IPS-18a (cell line): Measurements from ENCODE around the gene NOTCH4.

ENCODE experiments used
- H3K27ac ChIP-seq: one replicate; pipeline ENCODE4 v1.5.1; 2013; ENCODE audit warnings: low read length
- H3K27me3 ChIP-seq: one replicate; pipeline ENCODE4 v1.6.1; 2013; ENCODE audit warnings: mild to moderate bottlenecking, low read length; ENCODE audit not compliant: control insufficient read depth, insufficient read depth
- H3K36me3 ChIP-seq: one replicate; pipeline ENCODE4 v1.6.1; 2013; ENCODE audit warnings: low read depth, low read length; ENCODE audit not compliant: control insufficient read depth
- H3K4me1 ChIP-seq: one replicate; pipeline ENCODE4 v1.6.1; 2013; ENCODE audit warnings: low read depth, low read length; ENCODE audit not compliant: control insufficient read depth
- H3K4me3 ChIP-seq: one replicate; pipeline ENCODE4 v1.5.1; 2013; ENCODE audit warnings: low read length
- H3K9ac ChIP-seq: one replicate; pipeline ENCODE4 v1.6.1; 2013; ENCODE audit warnings: mild to moderate bottlenecking, low read length, moderate library complexity
- H3K9me3 ChIP-seq: one replicate; pipeline ENCODE4 v1.6.1; 2013; ENCODE audit warnings: low read depth, low read length; ENCODE audit not compliant: control insufficient read depth

Gene NOTCH4

GRCh38 chr6:32166411-32167061 lies 57.3 kb downstream of the NOTCH4 start:
- Histone ChIP-seq H3K9ac (no peak overlapping the region), H3K36me3 (peaks cover 49% of the 10 kb centered on the region), H3K9me3 (no peaks in the 10 kb centered on the region), H3K4me1 (no peaks in the 10 kb centered on the region), H3K27me3 (no peaks in the 10 kb centered on the region), H3K27ac (no peak overlapping the region), H3K4me3 (no peak overlapping the region)

GRCh38 chr6:32164295-32164694 lies 59.6 kb downstream of the NOTCH4 start, which contains the start of gene EGFL8:
Gene EGFL8 (plus strand): TSS chr6:32164595. CDS start chr6:32166166, 1,571 bp downstream.
- no peak within 1 kb of the TSS for H3K9ac ChIP-seq
- H3K27ac ChIP-seq = no peak within 1 kb of the TSS
- H3K9me3 ChIP-seq = no peaks in the 10 kb centered on the region

GRCh38 chr6:32163559-32164258 lies 60.2 kb downstream of the NOTCH4 start:
- Histone ChIP-seq H3K4me1 (no peaks in the 10 kb centered on the region), H3K9me3 (no peaks in the 10 kb centered on the region), H3K4me3 (no peak overlapping the region), H3K27me3 (no peaks in the 10 kb centered on the region), H3K36me3 (peaks cover 23% of the 10 kb centered on the region), H3K9ac (no peak overlapping the region), H3K27ac (no peak overlapping the region)

More at GRCh38 chr6:32164295-32164694, 59.6 kb downstream of the NOTCH4 start, which contains the start of gene EGFL8:
- Histone ChIP-seq H3K36me3 (peaks cover 28% of the 10 kb centered on the region), H3K4me1 (no peaks in the 10 kb centered on the region), H3K27me3 (no peaks in the 10 kb centered on the region), H3K4me3 (no peak within 1 kb of the TSS)

GRCh38 chr6:32158052-32158451 lies 65.8 kb downstream of the NOTCH4 start:
- peaks cover 29% of the 10 kb centered on the region for H3K36me3 ChIP-seq
- peaks cover 2% of the 10 kb centered on the region for H3K27me3 ChIP-seq
- no peaks in the 10 kb centered on the region for H3K9me3 ChIP-seq
- no peak overlapping the region for H3K9ac ChIP-seq
- no peak overlapping the region for H3K27ac ChIP-seq
- H3K4me1 ChIP-seq = peaks cover 5% of the 10 kb centered on the region
- H3K4me3 ChIP-seq = no peak overlapping the region

- H3K4me1 ChIP-seq = peaks cover 16% of the 10 kb centered on the region
- H3K36me3 ChIP-seq = peaks cover 23% of the 10 kb centered on the region
- peaks cover 14% of the 10 kb centered on the region for H3K27me3 ChIP-seq
- no peak overlapping the region for H3K9ac ChIP-seq
- H3K4me3 ChIP-seq = no peak overlapping the region
- H3K9me3 ChIP-seq = no peaks in the 10 kb centered on the region
- H3K27ac ChIP-seq = no peak overlapping the region
These were observed 67.0 kb downstream of the NOTCH4 start for GRCh38 chr6:32156891-32157290.

- Histone ChIP-seq H3K9me3 (no peaks in the 10 kb centered on the region), H3K9ac (peak overlapping the region; percentile 95), H3K4me1 (peaks cover 23% of the 10 kb centered on the region), H3K27me3 (peaks cover 32% of the 10 kb centered on the region), H3K36me3 (peaks cover 23% of the 10 kb centered on the region), H3K4me3 (peak overlapping the region; percentile 98), H3K27ac (no peak overlapping the region)
These were observed 69.2 kb downstream of the NOTCH4 start for GRCh38 chr6:32154514-32155161.

GRCh38 chr6:32153564-32154513 lies 70.0 kb downstream of the NOTCH4 start, which contains the start of gene PPT2:
Gene PPT2 (plus strand): TSS chr6:32154141. CDS start chr6:32154595, 454 bp downstream.
- Histone ChIP-seq H3K4me3 (peak within 1 kb of the TSS; percentile 98), H3K9ac (peak within 1 kb of the TSS; percentile 95), H3K27ac (peak within 1 kb of the TSS; percentile 96), H3K27me3 (peaks cover 35% of the 10 kb centered on the region), H3K4me1 (peaks cover 23% of the 10 kb centered on the region), H3K9me3 (no peaks in the 10 kb centered on the region), H3K36me3 (peaks cover 23% of the 10 kb centered on the region)

- H3K9ac ChIP-seq = peak overlapping the region; percentile 95
- H3K27ac ChIP-seq = peak overlapping the region; percentile 85
These were observed 70.9 kb downstream of the NOTCH4 start for GRCh38 chr6:32152769-32153563.

GRCh38 chr6:32151863-32152768 lies 71.8 kb downstream of the NOTCH4 start, which contains the start of gene PRRT1:
Gene PRRT1 (minus strand): TSS chr6:32151939. CDS start chr6:32151827, 112 bp downstream.
- Histone ChIP-seq H3K4me3 (peak within 1 kb of the TSS; percentile 98), H3K27ac (no peak within 1 kb of the TSS), H3K9ac (peak within 1 kb of the TSS; percentile 95), H3K4me1 (peaks cover 23% of the 10 kb centered on the region), H3K36me3 (peaks cover 7% of the 10 kb centered on the region), H3K9me3 (no peaks in the 10 kb centered on the region), H3K27me3 (peaks cover 35% of the 10 kb centered on the region)

More at GRCh38 chr6:32152769-32153563, 70.9 kb downstream of the NOTCH4 start:
- Histone ChIP-seq H3K27me3 (peaks cover 35% of the 10 kb centered on the region), H3K4me3 (peak overlapping the region; percentile 98), H3K36me3 (peaks cover 15% of the 10 kb centered on the region), H3K9me3 (no peaks in the 10 kb centered on the region), H3K4me1 (peaks cover 23% of the 10 kb centered on the region)
